ENCODE results near the gene SNAP25.

The SNAP25 gene

GRCh38 chr20:10307359-10307735 is 88.7 kb downstream of the SNAP25 start:
- no peak for DNase-seq

DNA sequence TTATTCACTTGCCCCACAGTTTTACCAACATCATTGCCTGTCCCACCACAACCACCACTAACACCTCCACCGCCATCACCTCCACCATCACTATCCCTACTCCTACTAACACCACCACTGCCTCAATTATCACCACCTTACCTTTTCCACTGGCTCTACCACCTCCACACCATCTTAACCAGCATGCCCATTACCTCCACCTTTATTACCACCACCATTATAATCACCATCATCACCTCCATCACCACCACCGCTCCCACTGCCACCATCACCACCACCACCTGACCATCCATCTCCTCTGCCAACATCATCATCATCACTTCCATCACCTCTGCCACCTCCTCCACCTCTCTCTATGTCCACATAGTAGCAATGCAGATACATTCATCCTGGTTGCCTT is 90.0 kb downstream of the SNAP25 start:
- DNase-seq: no peak

GRCh38 chr20:10309326-10309725 is 90.7 kb downstream of the SNAP25 start:
- DNase-seq: no peak

GRCh38 chr20:10312111-10312510 is 93.5 kb downstream of the SNAP25 start:
- DNase-seq: no peak

DNA sequence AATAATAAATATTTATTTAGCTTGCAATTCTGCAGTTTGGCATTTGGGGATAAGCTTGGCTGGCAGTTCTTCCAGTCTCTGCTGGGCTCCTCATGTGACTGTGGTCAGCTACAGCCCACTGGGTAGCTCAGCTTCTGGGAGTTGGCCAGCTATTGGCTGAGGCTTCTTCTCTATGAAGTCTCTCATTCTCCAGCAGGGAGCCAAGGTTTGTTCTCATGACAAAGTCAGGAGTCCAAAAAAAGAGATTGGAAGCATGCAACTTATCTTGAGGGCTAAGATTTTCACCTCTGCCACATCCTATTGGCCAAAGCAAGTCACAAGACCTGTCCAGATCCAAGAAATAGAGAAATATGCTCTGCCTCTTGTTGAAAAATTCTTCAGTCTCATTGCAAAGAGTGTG is 94.6 kb downstream of the SNAP25 start:
- DNase-seq: no peak

- no peak for DNase-seq
Observed at GRCh38 chr20:10313701-10314100, 95.1 kb downstream of the SNAP25 start.

DNA sequence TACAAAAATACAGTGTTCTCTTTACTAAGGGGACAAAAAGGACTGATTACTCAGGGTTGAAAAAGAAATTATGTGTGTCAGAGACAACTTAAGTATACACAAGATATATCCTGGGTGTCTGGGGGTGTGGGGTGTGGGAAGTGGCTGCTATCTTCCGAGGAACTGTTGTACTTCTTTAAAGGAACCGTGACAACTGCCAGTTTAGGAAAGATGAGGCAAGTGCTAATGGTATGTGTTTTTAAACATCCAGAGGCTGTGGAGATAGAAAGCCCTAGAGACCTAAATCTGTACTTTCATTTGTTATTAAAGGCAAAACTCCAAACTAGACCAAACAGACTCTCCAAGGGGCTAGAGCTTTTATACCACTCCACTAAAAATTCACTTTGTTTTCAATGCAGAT is 95.6 kb downstream of the SNAP25 start:
- no peak for DNase-seq

DNA sequence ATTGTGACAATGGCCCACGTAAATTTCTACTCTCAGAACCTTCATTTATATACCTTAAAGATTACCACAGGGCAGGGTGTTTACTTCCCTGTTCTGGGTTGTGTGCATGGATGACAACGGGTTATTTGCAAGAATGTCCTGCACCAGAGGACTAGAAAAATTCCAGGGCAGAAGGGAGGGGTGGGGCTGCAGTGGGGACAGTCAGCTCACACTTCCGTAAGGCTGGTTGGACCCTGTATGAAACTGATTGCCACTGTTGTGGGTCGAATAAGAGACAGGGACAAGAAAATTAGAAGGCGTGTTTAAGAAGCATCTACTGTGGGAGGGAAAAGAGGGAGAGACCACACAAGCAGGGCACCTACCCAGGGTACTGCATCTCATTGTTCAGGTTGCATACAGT is 96.5 kb downstream of the SNAP25 start:
- no peak for DNase-seq

GRCh38 chr20:10316582-10316981 is 98.0 kb downstream of the SNAP25 start:
- DNase-seq: no peak

- no peak for DNase-seq
Observed at GRCh38 chr20:10318291-10319024, 99.8 kb downstream of the SNAP25 start.

DNA sequence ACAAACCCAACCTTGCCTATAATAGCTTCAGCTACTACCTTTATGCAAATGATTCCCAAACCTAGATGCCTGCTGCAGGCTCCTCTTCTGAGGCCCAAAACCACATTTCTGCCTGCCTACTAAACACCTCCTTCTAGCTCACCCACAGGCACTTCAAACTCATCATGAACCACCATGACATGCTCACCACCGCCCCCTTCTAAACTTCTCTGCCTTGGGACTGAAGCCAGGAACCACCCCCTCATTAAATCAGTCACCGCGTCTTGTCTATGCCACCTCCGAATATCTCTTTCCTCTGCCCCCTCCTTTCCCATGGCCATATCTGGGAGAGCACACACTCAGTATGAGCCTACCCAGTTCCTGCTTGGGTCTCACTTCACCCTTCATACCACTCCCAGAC is 101.2 kb downstream of the SNAP25 start:
- DNase-seq: no peak

GRCh38 chr20:10321138-10321717 is 102.6 kb downstream of the SNAP25 start:
- no peak for DNase-seq

DNA sequence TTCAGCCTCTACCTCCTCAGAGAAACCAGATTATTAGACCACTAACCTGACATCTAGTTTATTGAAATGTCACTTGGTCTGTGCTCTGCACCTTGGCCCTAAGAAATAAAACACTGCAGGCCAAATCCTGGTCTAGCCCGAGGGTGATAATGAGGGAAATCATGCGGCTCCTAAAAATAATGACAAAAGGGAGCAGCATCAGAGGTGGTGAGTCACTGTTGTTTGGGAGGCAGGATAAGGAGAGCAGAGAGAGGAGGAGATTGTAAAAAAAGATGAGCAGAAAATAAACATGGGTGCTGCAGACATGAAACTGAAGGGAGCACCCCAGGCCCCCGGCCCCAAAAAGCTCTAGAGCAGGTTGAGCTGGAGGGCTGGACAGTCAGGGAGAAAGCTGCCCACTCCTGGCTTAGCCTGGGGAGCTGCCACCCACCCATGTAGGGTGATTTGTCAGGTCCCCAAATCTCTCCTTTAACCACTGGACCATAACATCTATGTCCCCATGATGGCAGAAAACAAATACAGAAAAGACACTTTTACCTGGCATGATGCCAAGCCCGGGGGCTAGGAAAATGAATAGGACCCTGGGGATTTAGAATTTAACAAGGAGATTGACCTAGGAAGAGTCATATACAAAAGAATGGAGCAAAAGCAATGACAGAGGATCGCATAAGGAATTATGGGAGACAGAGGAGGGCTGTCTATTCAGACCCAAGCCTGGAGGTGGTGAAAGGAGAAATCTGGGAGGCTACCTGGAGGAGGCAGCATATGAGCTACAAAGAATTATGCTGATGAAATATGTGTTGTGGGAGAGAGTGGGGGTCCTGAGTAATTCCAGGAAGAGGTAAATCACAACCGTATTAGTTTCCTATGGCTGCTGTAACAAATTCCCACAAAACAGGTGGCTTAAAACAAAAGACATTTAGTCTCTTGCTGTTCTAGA is 103.7 kb downstream of the SNAP25 start:
- DNase-seq: no peak

- DNase-seq: no peak
Observed at GRCh38 chr20:10323729-10324128, 105.1 kb downstream of the SNAP25 start.

GRCh38 chr20:10324198-10324847 is 105.7 kb downstream of the SNAP25 start:
- no peak for DNase-seq

- DNase-seq: no peak
Observed at GRCh38 chr20:10328897-10329255, 110.2 kb downstream of the SNAP25 start.

GRCh38 chr20:10329387-10330005 is 110.9 kb downstream of the SNAP25 start:
- DNase-seq: no peak

DNA sequence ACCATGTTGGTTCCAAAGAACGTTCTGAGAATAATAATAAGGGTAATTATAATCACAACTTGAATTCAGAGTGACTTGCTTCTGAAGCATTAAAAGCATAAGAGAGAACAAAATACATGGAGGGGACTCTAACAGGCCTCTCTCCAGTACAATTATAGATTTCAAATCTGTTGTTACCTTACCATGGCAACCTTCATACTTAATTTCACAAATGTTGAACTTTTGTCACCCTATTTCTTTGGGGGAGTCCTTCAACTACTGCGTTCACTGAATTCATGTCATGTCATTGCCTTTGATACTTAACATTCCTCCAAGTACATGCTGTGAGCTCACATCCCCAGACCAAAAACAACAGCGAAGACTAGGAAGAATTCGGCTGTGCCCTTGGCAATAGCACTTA is 111.4 kb downstream of the SNAP25 start:
- no peak for DNase-seq

- DNase-seq: no peak
Observed at GRCh38 chr20:10332656-10333415, 114.2 kb downstream of the SNAP25 start.

GRCh38 chr20:10336959-10337729 is 118.5 kb downstream of the SNAP25 start:
- DNase-seq: no peak
